ENCODE results near the gene EIF4E. TPM values are rescaled to one million over a fixed set of nuclear protein-coding genes. Genes with fewer than 3 reads are reported as not detected.

The EIF4E gene
- total RNA-seq, 1 experiment from 2014 or later = 163 TPM

Other genes with a start within 250 kb of the EIF4E start
- 61.9 and 62.7 TPM in 2 replicates for gene METAP1, start 66.6 kb upstream of the EIF4E start, total RNA-seq (2014; rRNA removed)
- 134 and 140 TPM in 2 replicates for gene ADH5, start 159.7 kb upstream of the EIF4E start, total RNA-seq (2014; rRNA removed)
- gene ADH4, start 215.2 kb upstream of the EIF4E start, total RNA-seq (2014; rRNA removed) = not detected in 2 replicates

All from LHCN-M2 (cell line).